ENCODE results near the gene TMEM203. TPM values are rescaled to one million over a fixed set of nuclear protein-coding genes. Genes with fewer than 3 reads are reported as not detected.

TMEM203 gene
- total and polyA plus RNA-seq, 2 of the 13 experiments (the other 11 are each of a cell fraction or from before 2014, with no cell fraction given): 23.4 to 36.7 TPM

GRCh38 chr9:137205126-137206069 is at the start of gene TMEM203, which contains the start of gene NDOR1 (continued):
- peak; percentile 80 for TF ChIP-seq ZGPAT (CRISPR knock-in tag; IDR thresholded peaks at IDR 0.05)
- no peak for TF ChIP-seq TBX3 (IDR thresholded peaks at IDR 0.05; ENCODE audit: borderline replicate concordance)
- TF ChIP-seq PCBP1 (IDR thresholded peaks at IDR 0.05; ENCODE audit: borderline replicate concordance, low read depth, low read length): no peak
- TF ChIP-seq ZNF274 (CRISPR knock-in tag; IDR thresholded peaks at IDR 0.05): 0 out of 2 replicates have a peak, but pooled peaks have one; percentile 32
- TF ChIP-seq FOXA1 (IDR thresholded peaks at IDR 0.05): no peak
- peak; percentile 28; the same call in 1 of the 2 replicates for TF ChIP-seq FOXA1 (CRISPR knock-in tag; IDR thresholded peaks at IDR 0.05)
- TF ChIP-seq EHMT2 (IDR thresholded peaks at IDR 0.05; ENCODE audit: borderline replicate concordance, low read depth, low read length): no peak
- TF ChIP-seq DRAP1 (CRISPR knock-in tag; IDR thresholded peaks at IDR 0.05): 0 out of 2 replicates have a peak, but pooled peaks have one; percentile 26
- no peak for TF ChIP-seq U2AF2 (IDR thresholded peaks at IDR 0.05; ENCODE audit: low read depth, low read length)
- TF ChIP-seq AKAP8 (CRISPR knock-in tag; IDR thresholded peaks at IDR 0.05): no peak
- TF ChIP-seq HNRNPH1 (optimal IDR thresholded peaks at IDR 0.05; ENCODE audit: low read depth, low read length): no peak
- no peak for TF ChIP-seq ZBTB39 (CRISPR knock-in tag; IDR thresholded peaks at IDR 0.05)
- TF ChIP-seq TFDP2 (CRISPR knock-in tag; IDR thresholded peaks at IDR 0.05): peak; percentile 95
- no peak for TF ChIP-seq ZNF550 (CRISPR knock-in tag; IDR thresholded peaks at IDR 0.05; ENCODE audit: borderline replicate concordance)
- TF ChIP-seq ZFY (CRISPR knock-in tag; IDR thresholded peaks at IDR 0.05): peak; percentile 94
- no peak for TF ChIP-seq ZFP36L1 (CRISPR knock-in tag; IDR thresholded peaks at IDR 0.05)
- TF ChIP-seq ELK4 (CRISPR knock-in tag; IDR thresholded peaks at IDR 0.05; ENCODE audit: borderline replicate concordance): peak; percentile 45; the same call in 1 of the 2 replicates
- TF ChIP-seq BHLHE40 (IDR thresholded peaks at IDR 0.05; ENCODE audit: low read length): no peak
- TF ChIP-seq HINFP (CRISPR knock-in tag; IDR thresholded peaks at IDR 0.05; ENCODE audit: low read depth): no peak
- no peak for TF ChIP-seq ZNF296 (CRISPR knock-in tag; conservative IDR thresholded peaks at IDR 0.05)
